Hippocampal formation (tissue), 2 donors: Measurements from ENCODE around the gene SLC25A21.

ENCODE experiments used
- DNase-seq, 2 donors: peaks; one replicate each; lab custom pipeline; 2025; lab: John Stamatoyannopoulos, UW

The SLC25A21 gene

DNA sequence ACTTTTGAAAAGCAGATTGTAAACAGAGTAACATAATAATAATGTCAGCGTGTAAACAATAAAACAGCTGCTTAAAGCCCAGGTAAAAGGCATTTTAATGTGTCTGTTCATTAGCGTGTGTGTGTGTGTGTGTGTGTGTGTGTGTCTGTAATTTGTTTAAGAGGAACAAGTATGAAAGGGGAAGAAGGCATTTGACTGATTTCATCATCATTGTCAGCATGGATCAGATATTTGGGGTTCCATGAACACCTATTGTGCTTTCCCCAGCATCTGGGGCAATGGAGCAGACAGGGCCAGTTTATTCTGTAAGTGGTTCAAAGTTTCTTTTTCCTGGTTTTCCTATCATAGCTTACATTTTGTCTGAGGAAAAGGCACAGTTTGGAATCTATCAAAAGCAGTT is 28.9 kb downstream of the SLC25A21 start:
- no peak for DNase-seq

DNA sequence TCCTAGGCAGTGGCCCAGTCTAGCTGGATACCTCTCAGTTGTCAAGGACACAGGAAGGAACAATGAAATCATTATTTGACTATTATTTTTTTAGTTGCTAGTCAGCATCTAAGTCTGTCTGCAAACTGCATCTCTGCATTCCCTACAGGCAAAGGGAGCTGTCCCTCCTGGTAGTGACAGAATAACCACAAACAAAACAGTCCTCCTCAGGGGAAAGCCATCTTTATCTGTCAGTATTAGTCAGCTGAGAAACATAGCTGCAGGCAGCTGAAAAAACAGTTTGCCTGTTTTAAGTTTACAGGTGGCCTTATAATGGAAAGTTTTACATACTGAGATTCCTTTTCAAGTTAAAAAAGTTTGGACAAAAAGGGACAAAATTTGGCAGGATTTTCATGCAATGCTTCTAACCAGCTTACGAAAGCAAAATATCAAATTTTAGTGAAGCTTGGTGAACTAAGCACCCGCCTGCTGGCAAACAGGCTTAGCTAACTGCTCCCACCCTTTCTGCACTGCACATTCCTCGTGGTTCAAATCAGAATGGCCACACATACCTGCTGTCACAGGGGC is 29.5 kb downstream of the SLC25A21 start:
- DNase-seq: no peak

- DNase-seq: no peak
Measured at GRCh38 chr14:37140176-37140575, 32.2 kb downstream of the SLC25A21 start.

GRCh38 chr14:37139710-37140109 is 32.7 kb downstream of the SLC25A21 start:
- DNase-seq: no peak

DNA sequence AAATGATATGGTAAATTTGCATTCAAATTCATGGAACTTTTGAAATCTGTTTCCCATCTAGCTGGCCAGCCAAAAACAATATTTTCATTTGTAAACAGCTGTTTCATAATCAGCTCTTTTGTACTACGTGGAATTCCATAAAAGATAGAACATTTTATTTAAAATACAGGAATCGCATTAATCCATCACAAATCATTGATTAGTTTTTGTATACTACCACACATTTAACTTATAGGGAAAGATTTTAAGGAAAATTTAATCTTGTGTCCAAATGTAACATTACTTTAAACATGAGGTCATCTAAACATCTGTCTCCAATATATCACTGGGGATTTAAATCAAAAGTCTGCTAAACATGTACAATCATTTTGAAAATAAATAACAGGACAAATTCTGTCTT is 33.5 kb downstream of the SLC25A21 start:
- DNase-seq: no peak

- DNase-seq: no peak
Measured at GRCh38 chr14:37133284-37133913, 39.0 kb downstream of the SLC25A21 start.

GRCh38 chr14:37131205-37131604 is 41.2 kb downstream of the SLC25A21 start:
- peak; percentile 12 to 67 for DNase-seq

GRCh38 chr14:37129047-37129446 is 43.4 kb downstream of the SLC25A21 start:
- no peak for DNase-seq

GRCh38 chr14:37124614-37125013 is 47.8 kb downstream of the SLC25A21 start:
- DNase-seq: no peak

- DNase-seq: no peak
Measured at GRCh38 chr14:37122919-37123639, 49.3 kb downstream of the SLC25A21 start.

GRCh38 chr14:37122288-37122687 is 50.1 kb downstream of the SLC25A21 start:
- no peak for DNase-seq

DNA sequence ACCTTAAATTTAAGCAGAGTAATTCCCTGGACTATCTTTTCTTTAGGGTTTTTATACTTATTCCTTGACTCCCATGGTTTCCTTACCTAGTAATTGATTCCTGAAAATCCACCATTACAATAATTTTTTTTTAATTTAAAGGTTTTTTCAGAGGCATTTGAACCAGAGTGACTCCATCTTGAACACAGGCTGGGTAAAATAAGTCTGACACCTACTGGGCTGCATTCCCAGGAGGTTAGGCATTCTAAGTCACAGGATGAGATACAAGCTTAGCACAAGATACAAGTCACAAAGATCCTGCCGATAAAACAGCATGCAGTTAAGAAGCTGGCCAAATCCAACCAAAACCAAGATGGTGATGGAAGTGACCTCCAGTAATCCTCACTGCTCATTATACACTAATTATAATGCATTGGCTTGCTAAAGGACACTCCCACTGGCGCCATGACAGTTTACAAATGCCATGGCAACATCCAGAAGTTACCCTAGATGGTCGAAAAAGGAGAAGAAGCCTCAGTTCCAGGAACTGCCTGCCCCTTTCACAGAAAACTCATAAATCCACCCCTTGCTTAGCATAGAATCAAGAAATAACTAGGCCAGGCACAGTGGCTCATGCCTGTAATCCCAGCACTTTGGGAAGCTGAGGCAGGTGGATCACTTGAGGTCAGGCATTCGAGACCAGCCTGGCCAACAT is 53.6 kb downstream of the SLC25A21 start:
- DNase-seq: no peak

DNA sequence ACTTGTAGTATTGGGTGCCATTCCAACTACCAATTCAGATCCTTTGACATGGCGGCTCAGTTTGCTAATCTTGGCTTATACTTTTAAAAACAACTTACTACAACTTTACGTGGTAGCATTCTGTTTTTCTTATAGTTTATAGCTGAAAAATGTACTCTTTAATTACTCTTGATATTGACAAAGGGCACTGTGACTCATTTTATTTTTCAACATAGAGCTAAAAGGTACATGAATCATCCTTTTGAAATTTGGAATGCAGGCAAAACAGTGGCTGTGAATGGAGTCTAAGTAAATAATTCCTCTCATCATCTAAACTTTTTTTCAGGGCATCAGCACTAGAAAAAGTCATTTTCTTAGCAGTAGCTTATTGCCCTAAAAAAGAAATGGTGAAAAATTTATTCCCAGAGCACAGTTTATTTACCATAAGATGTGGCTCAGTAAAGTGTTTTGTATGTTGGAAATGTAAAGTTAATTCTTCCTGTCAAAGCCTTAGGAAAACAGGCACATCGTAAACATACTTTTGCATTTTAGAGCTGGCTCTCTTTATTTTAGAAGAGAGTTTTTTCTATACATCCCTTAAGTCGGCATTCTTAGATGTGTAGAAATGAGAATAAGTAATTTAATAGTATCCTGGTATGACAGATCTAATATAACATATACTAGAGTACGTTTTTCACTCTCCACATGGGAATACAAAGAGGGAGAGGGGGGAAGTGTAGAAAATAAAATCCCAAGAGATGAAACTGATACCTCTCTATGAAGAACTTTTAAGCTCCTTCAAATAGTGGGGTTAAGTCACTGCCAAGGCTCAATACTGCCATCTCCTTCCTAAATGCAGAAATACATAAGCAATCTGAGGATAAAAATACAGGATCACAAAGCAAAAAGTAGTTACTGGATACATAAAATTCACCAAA is 55.2 kb downstream of the SLC25A21 start:
- DNase-seq: no peak

DNA sequence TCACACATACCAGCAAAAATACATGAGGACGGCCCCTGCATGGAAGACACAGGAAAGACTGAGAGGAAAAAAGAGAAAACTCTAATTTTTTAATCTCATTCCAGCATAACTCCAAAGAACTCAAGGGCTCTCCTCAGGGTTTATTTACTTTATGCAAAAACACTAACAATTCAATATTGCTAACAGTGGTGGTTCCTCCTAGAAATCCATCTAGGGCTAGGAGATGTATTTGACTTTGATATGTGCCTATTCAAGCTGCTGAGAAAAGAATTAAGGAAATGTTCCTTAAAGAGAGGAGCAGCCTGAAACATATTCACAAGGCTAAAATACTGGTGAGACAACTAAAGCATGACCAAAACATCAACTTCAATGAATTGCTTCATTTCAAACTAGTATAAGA is 57.0 kb downstream of the SLC25A21 start:
- no peak for DNase-seq

DNA sequence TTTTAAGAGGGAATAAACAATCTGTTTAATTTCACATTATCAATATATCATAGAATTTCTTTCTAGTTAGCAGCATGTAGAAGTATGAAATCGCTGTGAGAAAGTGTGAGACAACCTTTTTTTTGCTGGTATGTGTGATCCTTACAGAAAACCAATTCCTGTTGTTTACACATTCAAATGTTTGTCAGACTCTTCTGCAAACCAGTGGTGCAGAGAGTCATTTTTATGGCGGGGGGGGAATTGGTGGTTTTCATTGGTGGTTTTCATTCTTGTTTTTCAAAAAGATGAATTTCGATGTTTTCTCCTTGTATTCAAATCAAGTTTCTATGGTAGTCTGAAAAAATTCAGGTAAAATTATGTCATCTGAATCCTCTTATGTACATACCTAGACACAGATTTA is 57.8 kb downstream of the SLC25A21 start:
- DNase-seq: no peak

DNA sequence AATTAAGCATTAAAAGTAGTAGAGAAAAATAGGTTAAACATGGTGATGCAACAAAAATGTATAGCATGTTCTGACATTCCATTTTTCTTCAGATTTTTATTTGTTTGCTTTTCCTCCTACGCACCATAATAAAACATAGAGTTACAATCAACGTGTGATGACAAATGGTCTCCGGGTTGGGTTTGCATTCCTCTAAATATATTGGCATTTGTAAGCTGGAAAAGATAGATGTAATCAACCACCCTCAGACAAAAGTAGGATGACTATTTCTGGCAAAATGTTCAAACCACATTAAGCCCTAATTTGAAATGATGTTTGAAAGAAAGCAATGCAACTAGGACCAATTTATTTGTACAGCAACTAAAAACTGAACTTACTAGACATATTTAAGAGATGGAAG is 58.4 kb downstream of the SLC25A21 start:
- DNase-seq: no peak

GRCh38 chr14:37098132-37098531 is 74.3 kb downstream of the SLC25A21 start:
- no peak for DNase-seq

DNA sequence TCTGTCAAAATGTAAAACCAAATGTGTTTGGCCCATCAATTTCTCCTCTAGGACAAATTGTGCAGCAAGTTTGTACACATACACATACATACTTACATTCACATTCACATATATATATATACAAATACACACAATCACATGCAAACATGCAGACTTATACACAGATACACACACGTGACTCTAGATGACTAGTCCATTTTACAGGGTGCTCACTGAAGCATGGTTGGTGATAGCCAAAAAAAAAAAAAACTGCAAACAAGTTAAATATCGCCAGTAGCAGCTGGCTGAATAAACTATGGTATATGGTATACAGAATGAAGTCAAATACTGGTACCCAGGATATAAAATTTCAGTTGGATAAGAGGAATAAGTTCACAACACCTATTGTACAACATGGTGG is 77.9 kb downstream of the SLC25A21 start:
- no peak for DNase-seq

DNA sequence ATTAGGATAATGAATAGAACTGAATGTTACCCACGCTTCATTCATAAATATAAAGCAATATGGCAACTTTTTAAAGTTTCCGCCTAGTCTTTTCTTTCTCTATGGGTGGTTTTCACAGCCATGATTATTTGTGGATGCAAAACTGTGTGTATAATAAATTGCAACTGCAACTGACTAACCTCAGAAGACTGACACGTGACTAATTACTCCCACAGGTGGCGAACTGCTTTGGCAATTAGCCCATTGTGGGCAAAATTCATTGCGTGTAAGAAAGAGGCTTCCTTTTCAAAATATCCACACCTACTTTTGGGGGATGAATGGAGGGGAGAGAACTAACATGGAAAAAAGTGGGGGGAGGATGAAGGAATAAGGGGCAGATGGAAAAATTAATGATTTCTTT is 79.0 kb downstream of the SLC25A21 start:
- DNase-seq: no peak

GRCh38 chr14:37091651-37092050 is 80.8 kb downstream of the SLC25A21 start:
- DNase-seq: no peak

GRCh38 chr14:37090026-37090425 is 82.4 kb downstream of the SLC25A21 start:
- DNase-seq: no peak

GRCh38 chr14:37089410-37089809 is 83.0 kb downstream of the SLC25A21 start:
- no peak for DNase-seq
